Measurements from ENCODE around the gene RAD50.

DNA sequence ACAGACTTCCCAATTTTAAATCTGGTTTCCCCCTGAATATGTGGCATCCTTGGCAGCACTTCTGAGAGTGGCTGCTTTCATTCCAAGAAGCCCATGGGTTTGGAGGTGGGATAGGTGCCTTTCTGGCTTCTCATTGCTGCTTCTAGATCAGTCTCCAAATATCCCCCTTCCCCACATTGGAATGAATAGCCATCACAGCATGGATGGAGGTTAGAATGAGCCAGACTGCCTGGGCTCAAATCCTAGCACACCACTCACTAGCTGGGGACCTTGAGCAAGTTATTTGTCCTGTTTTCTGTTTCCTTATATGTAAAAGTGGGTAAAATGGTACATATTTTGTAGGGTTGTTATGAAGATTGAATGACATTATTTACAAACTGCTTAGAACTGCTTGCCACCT lies 87.4 kb downstream of the RAD50 start:
- TF ChIP-seq, protein P1, sequence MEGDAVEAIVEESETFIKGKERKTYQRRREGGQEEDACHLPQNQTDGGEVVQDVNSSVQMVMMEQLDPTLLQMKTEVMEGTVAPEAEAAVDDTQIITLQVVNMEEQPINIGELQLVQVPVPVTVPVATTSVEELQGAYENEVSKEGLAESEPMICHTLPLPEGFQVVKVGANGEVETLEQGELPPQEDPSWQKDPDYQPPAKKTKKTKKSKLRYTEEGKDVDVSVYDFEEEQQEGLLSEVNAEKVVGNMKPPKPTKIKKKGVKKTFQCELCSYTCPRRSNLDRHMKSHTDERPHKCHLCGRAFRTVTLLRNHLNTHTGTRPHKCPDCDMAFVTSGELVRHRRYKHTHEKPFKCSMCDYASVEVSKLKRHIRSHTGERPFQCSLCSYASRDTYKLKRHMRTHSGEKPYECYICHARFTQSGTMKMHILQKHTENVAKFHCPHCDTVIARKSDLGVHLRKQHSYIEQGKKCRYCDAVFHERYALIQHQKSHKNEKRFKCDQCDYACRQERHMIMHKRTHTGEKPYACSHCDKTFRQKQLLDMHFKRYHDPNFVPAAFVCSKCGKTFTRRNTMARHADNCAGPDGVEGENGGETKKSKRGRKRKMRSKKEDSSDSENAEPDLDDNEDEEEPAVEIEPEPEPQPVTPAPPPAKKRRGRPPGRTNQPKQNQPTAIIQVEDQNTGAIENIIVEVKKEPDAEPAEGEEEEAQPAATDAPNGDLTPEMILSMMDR (IDR thresholded peaks at IDR 0.05), result no peak
- no peak for TF ChIP-seq POLR2A (IDR thresholded peaks at IDR 0.05)
